ENCODE data around the gene PTPRG. TPM values are rescaled to one million over a fixed set of nuclear protein-coding genes. Genes with fewer than 3 reads are reported as not detected.

PTPRG gene
- polyA plus RNA-seq, 3 donors, result not detected

DNA sequence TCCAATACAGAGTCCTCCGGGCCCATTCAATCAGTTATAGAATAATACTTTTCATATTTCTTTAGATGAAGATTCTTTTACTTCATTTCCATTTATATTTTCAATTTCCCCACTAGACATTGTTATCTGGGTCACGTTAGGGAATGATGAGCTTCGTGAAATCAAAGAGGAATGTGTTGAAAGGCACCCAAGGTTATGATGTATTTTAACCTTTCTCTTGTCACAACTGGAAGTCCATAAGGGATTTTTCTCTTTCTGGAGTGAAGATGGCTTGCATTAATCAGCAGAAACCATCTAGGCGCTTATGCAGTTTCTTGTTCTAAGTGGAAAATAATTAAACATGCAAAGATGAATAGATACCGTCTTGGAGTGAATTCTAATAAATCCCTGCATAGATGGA is 631.5 kb downstream of the PTPRG start:
- intact Hi-C loops (cut with micrococcal nuclease), result no loop called here
- Mint-ChIP-seq H3K36me3 (no peaks in the 10 kb centered on the region), H3K4me1 (peaks cover 10% of the 10 kb centered on the region), H3K27me3 (ENCODE audit: low read depth in 3 of 3) (peaks cover 0 to 4% (median 3%) of the 10 kb centered on the region in 3 donors), H3K4me3 (no peak overlapping the region), H3K27ac (no peak overlapping the region), H3K9me3 (no peaks in the 10 kb centered on the region)
- H4K20me1 ChIP-seq (ENCODE audit: insufficient read depth, low read length), result no peaks in the 10 kb centered on the region
- no peak overlapping the region for H2AFZ ChIP-seq (ENCODE audit: insufficient read depth, low read depth, low read length, poor library complexity, severe bottlenecking)
- no peak overlapping the region for H3K4me2 ChIP-seq (replicated peaks; ENCODE audit: extremely low read depth, low read length, poor library complexity, severe bottlenecking)
- no peaks in the 10 kb centered on the region for H3K79me2 ChIP-seq (ENCODE audit: insufficient read depth, low read length)
- no peaks in the 10 kb centered on the region for H3K27me3 ChIP-seq (ENCODE audit: control insufficient read depth in 2 of 2, insufficient read depth in 2 of 2, low read length in 2 of 2)
- DNase-seq, result no peak
- no peaks in the 10 kb centered on the region for H3K36me3 ChIP-seq (replicated peaks in 1 of 2; ENCODE audit: control insufficient read depth in 1 of 2, insufficient read depth in 2 of 2, low read length in 2 of 2)
- no CpG with 5 or more reads among the region's 5 CpGs for WGBS (ENCODE audit: insufficient coverage)
- H3K4me1 ChIP-seq (ENCODE audit: control insufficient read depth in 1 of 2, insufficient read depth in 2 of 2, low read length in 2 of 2), result peaks cover 3 to 7% of the 10 kb centered on the region in 2 donors
- no peak overlapping the region for H3K4me3 ChIP-seq (replicated peaks in 1 of 3; ENCODE audit: low read depth in 2 of 3, low read length in 3 of 3)
- H3K9me3 ChIP-seq (replicated peaks in 1 of 2; ENCODE audit: control insufficient read depth in 1 of 2, insufficient read depth in 1 of 2, low read length in 2 of 2), result no peaks in the 10 kb centered on the region
- no peak overlapping the region for H3K9ac ChIP-seq (ENCODE audit: insufficient read depth, low read length, poor library complexity, severe bottlenecking)
- H3K27ac ChIP-seq (ENCODE audit: low read depth in 1 of 2, low read length in 2 of 2), result no peak overlapping the region
- TF ChIP-seq, protein P1, sequence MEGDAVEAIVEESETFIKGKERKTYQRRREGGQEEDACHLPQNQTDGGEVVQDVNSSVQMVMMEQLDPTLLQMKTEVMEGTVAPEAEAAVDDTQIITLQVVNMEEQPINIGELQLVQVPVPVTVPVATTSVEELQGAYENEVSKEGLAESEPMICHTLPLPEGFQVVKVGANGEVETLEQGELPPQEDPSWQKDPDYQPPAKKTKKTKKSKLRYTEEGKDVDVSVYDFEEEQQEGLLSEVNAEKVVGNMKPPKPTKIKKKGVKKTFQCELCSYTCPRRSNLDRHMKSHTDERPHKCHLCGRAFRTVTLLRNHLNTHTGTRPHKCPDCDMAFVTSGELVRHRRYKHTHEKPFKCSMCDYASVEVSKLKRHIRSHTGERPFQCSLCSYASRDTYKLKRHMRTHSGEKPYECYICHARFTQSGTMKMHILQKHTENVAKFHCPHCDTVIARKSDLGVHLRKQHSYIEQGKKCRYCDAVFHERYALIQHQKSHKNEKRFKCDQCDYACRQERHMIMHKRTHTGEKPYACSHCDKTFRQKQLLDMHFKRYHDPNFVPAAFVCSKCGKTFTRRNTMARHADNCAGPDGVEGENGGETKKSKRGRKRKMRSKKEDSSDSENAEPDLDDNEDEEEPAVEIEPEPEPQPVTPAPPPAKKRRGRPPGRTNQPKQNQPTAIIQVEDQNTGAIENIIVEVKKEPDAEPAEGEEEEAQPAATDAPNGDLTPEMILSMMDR (IDR thresholded peaks at IDR 0.05), result no peak

DNA sequence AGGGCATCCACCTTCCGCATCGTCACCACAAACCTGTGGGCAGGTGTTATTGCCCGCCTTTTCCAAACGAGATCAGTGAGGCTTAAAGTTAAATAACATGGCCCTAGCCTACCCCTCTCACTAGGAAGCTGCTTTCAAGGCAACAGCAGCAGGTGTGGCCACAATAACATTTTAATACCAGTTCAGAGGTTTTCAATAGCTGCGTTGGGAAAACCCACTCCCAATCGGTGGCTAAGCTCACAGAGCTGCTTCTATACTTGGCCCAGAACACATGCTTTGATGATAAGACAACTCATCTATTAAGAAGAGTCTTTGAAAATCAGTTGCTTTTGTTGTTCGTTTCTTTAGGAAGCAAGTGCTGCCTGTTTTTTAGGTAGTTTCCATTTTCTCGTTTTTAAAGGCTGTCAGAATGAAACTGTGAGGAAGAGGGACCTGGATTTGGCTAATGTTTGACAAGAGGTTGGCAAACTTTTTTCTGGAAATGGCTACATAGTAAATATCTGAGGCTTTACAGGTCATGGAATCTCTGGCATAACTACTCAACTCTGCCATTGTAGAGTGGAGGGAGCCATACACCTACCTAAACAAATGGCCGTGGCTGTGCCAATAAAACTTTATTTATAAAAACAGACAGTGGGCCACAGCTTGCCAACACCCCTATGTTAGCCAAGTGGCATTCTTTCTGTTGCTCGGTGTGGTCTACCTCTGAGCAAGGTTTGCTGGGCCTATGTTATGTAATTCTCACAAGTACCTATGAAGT is 632.4 kb downstream of the PTPRG start:
- TF ChIP-seq, protein P1 (IDR thresholded peaks at IDR 0.05), result no peak
- H3K9ac ChIP-seq (ENCODE audit: insufficient read depth, low read length, poor library complexity, severe bottlenecking), result no peak overlapping the region

More for the DNA sequence above, 632.4 kb downstream of the PTPRG start:
- H3K27me3 Mint-ChIP-seq (ENCODE audit: low read depth in 3 of 3), result peaks cover 0 to 4% (median 3%) of the 10 kb centered on the region in 3 donors
- no peak overlapping the region for H3K4me3 ChIP-seq (replicated peaks in 1 of 3; ENCODE audit: low read depth in 2 of 3, low read length in 3 of 3)
- H2AFZ ChIP-seq (ENCODE audit: insufficient read depth, low read depth, low read length, poor library complexity, severe bottlenecking), result no peak overlapping the region
- no peaks in the 10 kb centered on the region for H3K79me2 ChIP-seq (ENCODE audit: insufficient read depth, low read length)
- peaks cover under 1 to 5% of the 10 kb centered on the region in 2 donors for H3K4me1 ChIP-seq (ENCODE audit: control insufficient read depth in 1 of 2, insufficient read depth in 2 of 2, low read length in 2 of 2)
- no peak overlapping the region for H3K27ac ChIP-seq (ENCODE audit: low read depth in 1 of 2, low read length in 2 of 2)
- no peak overlapping the region for H3K4me2 ChIP-seq (replicated peaks; ENCODE audit: extremely low read depth, low read length, poor library complexity, severe bottlenecking)
- H3K4me3 Mint-ChIP-seq, result no peak overlapping the region
- intact Hi-C loops (cut with micrococcal nuclease), result no loop called here
- no peaks in the 10 kb centered on the region for H4K20me1 ChIP-seq (ENCODE audit: insufficient read depth, low read length)
- no peaks in the 10 kb centered on the region for H3K36me3 Mint-ChIP-seq
- no peaks in the 10 kb centered on the region for H3K9me3 ChIP-seq (replicated peaks in 1 of 2; ENCODE audit: control insufficient read depth in 1 of 2, insufficient read depth in 1 of 2, low read length in 2 of 2)
- no peak for DNase-seq
- WGBS (ENCODE audit: insufficient coverage), result 89% methylated on average over 6 of the region's 10 CpGs
- no peaks in the 10 kb centered on the region for H3K27me3 ChIP-seq (ENCODE audit: control insufficient read depth in 2 of 2, insufficient read depth in 2 of 2, low read length in 2 of 2)
- H3K4me1 Mint-ChIP-seq, result peaks cover 5% of the 10 kb centered on the region
- H3K9me3 Mint-ChIP-seq, result no peaks in the 10 kb centered on the region
- H3K36me3 ChIP-seq (replicated peaks in 1 of 2; ENCODE audit: control insufficient read depth in 1 of 2, insufficient read depth in 2 of 2, low read length in 2 of 2), result no peaks in the 10 kb centered on the region
- H3K27ac Mint-ChIP-seq, result no peak overlapping the region
